GM19468 (cell line): ENCODE results near the gene OTOGL.

Experiments
- ATAC-seq: cut with Tn5 transposase; IDR thresholded peaks from one replicate; pipeline ENCODE4 v1.9.1; 2021; ENCODE audit warnings: mild to moderate bottlenecking, moderate library complexity, moderate number of reproducible peaks; ENCODE audit not compliant: unreplicated experiment; ENCODE audit errors: extremely low read depth

OTOGL gene

GRCh38 chr12:80183939-80184338, 84.6 kb downstream of the OTOGL start:
- no peak for ATAC-seq

- no peak for ATAC-seq
Measured at GRCh38 chr12:80184926-80185325, 85.6 kb downstream of the OTOGL start.

DNA sequence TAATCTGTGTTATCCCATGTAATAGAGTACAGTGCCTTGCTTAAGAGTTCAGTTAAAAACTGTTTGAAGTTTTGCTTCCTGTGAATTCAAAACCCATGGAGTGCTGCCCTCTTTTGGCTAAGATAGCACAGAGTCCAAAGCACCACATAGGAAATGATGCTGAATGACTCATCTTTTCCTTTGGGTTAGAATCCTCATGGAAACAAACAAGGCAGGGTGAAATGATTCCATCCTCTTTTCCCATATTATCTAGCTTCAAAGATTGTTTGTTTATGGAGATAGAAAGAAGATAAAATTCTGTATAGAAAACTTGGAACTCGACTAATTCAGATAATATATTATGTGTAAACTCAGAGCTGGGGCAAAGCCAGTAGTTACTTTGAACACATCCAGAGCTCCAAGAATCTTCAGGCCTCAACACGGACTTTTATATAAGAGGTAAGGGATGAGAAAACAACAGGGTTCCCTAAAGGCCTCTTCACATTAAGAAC, 87.4 kb downstream of the OTOGL start:
- ATAC-seq = no peak

- ATAC-seq = no peak
Measured at GRCh38 chr12:80187660-80188090, 88.3 kb downstream of the OTOGL start.

GRCh38 chr12:80188576-80188975, 89.2 kb downstream of the OTOGL start:
- no peak for ATAC-seq

- no peak for ATAC-seq
Measured at GRCh38 chr12:80189241-80189640, 89.9 kb downstream of the OTOGL start.

DNA sequence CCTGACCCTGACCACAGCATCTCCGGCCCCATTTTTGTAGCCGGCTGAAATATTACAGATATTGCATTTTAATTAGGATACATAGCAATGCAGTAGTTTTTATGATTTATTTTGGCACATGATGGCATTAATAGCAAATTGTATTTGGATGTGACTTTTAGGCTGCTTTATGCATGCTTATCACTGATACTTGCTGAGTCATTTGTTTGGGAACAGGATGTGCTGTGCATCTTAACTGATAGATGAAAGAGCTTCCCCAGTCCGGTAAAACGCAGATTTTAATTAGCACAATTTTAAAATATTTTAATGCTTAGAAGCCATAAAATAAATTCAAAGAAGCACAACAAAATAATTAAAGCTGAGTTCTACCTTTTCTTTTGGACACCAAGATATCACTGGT, 90.7 kb downstream of the OTOGL start:
- ATAC-seq = no peak

DNA sequence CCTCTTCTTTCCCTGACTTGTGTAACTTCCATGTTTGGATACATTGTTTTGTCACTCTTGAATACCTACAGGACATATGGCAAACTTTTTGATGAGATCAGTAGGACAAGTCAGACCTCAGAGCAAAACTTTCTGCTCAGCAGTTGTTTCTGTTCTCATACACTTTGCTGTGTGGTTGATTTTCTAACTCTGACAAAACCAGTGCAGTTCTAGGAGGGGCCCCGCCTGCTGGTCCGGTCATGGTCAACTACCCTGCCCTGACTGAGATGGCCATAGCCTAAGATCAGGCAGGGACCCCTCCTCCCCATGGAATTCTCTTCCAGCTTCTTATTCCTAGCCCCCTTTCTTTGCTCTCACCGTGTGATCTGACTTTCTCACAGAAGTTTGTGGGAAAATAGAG, 92.8 kb downstream of the OTOGL start:
- no peak for ATAC-seq

GRCh38 chr12:80193865-80194264, 94.5 kb downstream of the OTOGL start:
- no peak for ATAC-seq

GRCh38 chr12:80195074-80195726, 95.9 kb downstream of the OTOGL start:
- no peak for ATAC-seq

DNA sequence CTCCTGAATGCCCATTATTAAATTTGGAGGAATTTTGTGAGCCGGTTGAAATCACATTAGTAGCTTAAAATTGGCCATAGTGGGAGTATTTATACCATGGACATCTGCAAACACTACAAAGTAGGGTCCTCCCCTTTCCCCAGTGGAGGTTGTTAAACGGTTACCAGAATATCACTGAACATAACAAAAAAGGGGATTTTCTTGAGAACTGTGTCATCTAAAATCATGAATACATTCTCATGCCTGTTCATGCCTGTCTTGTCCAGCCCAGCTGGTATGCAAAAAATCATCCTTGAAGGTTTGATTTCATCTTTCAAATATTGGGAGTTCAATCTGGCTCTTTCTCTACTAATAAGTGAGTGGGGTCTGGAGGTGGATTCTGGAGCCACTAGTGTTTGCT, 96.4 kb downstream of the OTOGL start:
- ATAC-seq = no peak

- ATAC-seq = no peak
Measured at GRCh38 chr12:80196419-80196818, 97.1 kb downstream of the OTOGL start.

GRCh38 chr12:80198782-80199337, 99.5 kb downstream of the OTOGL start:
- no peak for ATAC-seq

GRCh38 chr12:80199931-80200330, 100.6 kb downstream of the OTOGL start:
- no peak for ATAC-seq

GRCh38 chr12:80200414-80200813, 101.1 kb downstream of the OTOGL start:
- ATAC-seq = no peak

DNA sequence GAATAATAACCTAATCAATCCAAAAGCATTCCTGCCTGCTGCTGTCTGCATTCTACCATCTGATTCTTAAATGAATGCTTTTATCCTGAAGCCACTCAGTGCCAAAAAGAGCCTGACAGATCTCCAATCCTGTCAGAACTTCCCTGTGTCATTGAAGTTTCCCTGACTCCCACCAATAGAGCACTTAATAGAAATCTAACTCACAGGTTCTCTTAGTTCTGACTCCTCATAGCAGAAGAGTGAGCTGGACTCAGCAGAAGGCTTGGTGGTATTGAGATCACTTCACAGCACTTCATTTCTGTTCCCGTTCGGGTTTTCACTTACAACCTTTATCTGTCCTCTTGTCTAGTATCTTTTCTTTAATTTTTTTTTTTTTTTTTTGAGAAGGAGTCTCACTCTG, 102.6 kb downstream of the OTOGL start:
- no peak for ATAC-seq

- no peak for ATAC-seq
Measured at GRCh38 chr12:80205960-80206359, 106.6 kb downstream of the OTOGL start.

- ATAC-seq = no peak
Measured at GRCh38 chr12:80208071-80208470, 108.7 kb downstream of the OTOGL start.

DNA sequence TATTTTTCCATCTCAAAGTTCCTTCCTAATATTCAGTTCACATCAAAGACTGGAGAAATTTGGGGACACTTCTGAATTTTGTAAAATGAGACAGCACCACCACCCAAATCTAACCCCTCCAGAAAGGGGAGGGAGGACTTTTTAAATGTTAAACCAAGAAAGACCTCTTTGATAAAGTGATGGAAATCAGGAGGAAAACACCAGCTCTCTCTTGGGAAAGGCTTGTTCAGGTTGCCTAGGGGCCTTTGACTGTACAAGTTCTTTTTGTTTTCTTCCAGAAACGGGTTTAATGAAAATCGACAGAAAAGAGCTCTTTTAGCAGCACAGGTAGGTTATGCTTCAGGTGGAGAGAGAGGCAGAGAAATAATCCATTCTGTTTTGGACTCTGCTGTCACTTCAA, 112.3 kb downstream of the OTOGL start:
- ATAC-seq = no peak

GRCh38 chr12:80212938-80213645, 113.8 kb downstream of the OTOGL start:
- ATAC-seq = no peak

DNA sequence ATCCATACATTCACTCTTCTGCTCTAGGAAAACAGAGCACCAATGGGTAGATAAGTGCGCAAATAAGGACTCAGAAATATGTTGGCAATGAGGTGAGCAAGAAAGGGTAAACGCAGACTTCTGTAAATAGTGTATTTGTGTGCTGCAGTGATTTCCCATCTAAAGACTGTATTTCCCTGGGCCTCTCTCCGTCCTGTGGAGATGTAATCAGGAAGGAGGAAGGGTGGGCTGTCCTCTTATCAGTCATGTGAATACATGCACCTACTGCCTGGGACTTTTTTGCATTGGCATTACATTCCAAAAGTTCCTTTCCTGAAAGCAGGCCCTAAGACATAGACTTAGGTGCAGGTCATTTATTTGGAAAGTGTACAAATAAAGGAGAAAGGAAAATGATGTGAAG, 114.5 kb downstream of the OTOGL start:
- no peak for ATAC-seq
